Type B pancreatic cell (in vitro differentiated cells): Measurements from ENCODE around the gene RPH3AL. TPM values are rescaled to one million over a fixed set of nuclear protein-coding genes. Genes with fewer than 3 reads are reported as not detected.

Source experiments
- DNase-seq: peaks from one replicate; pipeline ENCODE4 v3.0.0; 2021; ENCODE audit warnings: mixed read lengths; ENCODE audit not compliant: unreplicated experiment; ENCODE audit errors: extremely low spot score
- H3K27ac Mint-ChIP-seq: 2 replicates; pipeline ENCODE4 v1.8.0; 2021; ENCODE audit warnings: mild to moderate bottlenecking, mixed read lengths
- H3K27me3 Mint-ChIP-seq: 2 replicates; pipeline ENCODE4 v1.8.0; 2021; ENCODE audit warnings: mixed read lengths
- H3K36me3 Mint-ChIP-seq: 2 replicates; pipeline ENCODE4 v1.8.0; 2021; ENCODE audit warnings: mixed read lengths
- H3K4me1 Mint-ChIP-seq: one replicate; pipeline ENCODE4 v1.8.0; 2021; ENCODE audit warnings: mixed read lengths; ENCODE audit not compliant: unreplicated experiment
- H3K4me3 Mint-ChIP-seq: 2 replicates; pipeline ENCODE4 v1.8.0; 2021; ENCODE audit warnings: mild to moderate bottlenecking, mixed read lengths
- H3K9me3 Mint-ChIP-seq: 2 replicates; pipeline ENCODE4 v1.8.0; 2021; ENCODE audit warnings: mixed read lengths
- CTCF ChIP-seq: fragments of 200-600 bp; sonication (generic); conservative IDR thresholded peaks from 2 replicates; pipeline ENCODE4 v1.5.0; 2021; ENCODE audit warnings: antibody characterized with exemption, mild to moderate bottlenecking
- total RNA-seq: library from RNA; stranded (reverse); gene quantifications from 2 replicates; pipeline ENCODE4 v1.2.1, GENCODE V29; 2021; ENCODE audit warnings: low replicate concordance

The RPH3AL gene
- total RNA-seq, 1 donor from 2014 or later, result 13.5 TPM

DNA sequence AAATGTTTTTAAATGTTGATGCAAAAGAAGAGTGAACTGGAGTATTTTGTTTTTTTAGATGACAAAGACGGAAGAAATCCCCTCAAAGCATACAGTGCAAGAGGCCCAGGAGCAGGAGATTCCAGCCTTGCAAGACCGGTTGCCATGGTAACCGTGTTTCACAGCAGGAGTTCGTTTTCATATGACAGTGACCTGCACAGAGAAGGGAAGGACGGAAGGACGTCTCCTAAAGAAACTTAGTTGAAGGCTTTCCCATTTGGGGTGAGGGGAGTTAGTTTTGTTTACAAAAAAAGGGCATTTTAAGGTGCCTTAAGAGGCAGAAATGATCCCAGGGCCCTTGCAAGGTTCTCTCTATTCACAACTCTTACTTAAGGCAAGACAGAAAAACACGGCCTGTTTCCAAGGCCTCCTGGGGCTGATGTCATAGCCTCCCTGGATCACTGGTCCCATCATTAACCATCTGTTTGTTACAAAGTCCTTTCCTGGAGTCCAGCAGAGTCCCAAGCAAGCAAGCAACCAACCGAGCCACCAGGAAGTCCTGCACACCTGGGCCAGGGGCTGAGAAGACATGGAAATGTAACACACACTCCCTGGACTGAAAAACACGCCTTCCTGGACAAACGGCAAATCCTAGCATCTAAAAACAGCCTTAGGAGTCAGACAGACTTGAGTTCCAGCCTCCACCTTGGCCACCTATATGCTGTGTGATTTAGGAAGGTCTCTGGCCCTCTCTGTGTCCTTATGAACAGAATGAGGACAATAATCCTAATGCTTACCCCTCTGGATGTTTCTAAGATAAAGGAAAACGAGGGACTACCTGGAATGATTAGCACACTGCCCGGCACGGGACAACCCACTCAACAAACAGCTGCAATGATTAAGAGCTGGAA is 30.3 kb upstream of the RPH3AL start:
- Mint-ChIP-seq H3K36me3 (no peaks in the 10 kb centered on the region), H3K27me3 (peaks cover 23% of the 10 kb centered on the region), H3K27ac (peak overlapping the region; percentile 82), H3K9me3 (no peaks in the 10 kb centered on the region), H3K4me3 (peak overlapping the region; percentile 82), H3K4me1 (peaks cover 41% of the 10 kb centered on the region)
- TF ChIP-seq CTCF, result no peak
- no peak for DNase-seq

- peaks cover 48% of the 10 kb centered on the region for H3K4me1 Mint-ChIP-seq
- H3K36me3 Mint-ChIP-seq, result no peaks in the 10 kb centered on the region
- no peak for DNase-seq
- peak overlapping the region; percentile 82 for H3K27ac Mint-ChIP-seq
- H3K9me3 Mint-ChIP-seq, result no peaks in the 10 kb centered on the region
- TF ChIP-seq CTCF, result no peak
- peak overlapping the region; percentile 82 for H3K4me3 Mint-ChIP-seq
- H3K27me3 Mint-ChIP-seq, result peaks cover 19% of the 10 kb centered on the region
These were observed 29.5 kb upstream of the RPH3AL start for GRCh38 chr17:381941-382643.

DNA sequence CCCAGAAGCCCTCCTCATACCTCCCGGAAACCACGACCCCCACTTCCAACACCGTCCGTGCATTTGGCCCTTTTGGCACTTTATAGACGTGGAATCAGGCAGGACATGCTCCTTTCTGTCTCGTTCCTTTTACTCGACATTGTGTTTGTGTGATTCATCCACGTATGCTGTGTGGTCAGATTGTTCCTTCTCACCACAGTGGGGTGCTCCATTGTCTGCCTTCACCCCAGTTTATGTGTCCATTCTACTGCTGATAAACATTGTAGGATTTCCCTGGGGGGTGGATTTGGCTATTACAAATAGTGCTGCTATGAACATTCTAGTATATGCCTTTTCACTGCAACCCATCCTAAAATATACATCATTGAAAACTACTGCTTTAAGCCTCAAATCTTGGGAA is 28.9 kb upstream of the RPH3AL start:
- Mint-ChIP-seq H3K4me3 (peak overlapping the region; percentile 7), H3K9me3 (no peaks in the 10 kb centered on the region), H3K27ac (no peak overlapping the region), H3K27me3 (peaks cover 14% of the 10 kb centered on the region), H3K4me1 (peaks cover 48% of the 10 kb centered on the region), H3K36me3 (no peaks in the 10 kb centered on the region)
- DNase-seq, result no peak
- TF ChIP-seq CTCF, result no peak

GRCh38 chr17:379531-380465 is 27.2 kb upstream of the RPH3AL start:
- no peaks in the 10 kb centered on the region for H3K9me3 Mint-ChIP-seq
- H3K36me3 Mint-ChIP-seq, result no peaks in the 10 kb centered on the region
- H3K27ac Mint-ChIP-seq, result no peak overlapping the region
- no peak for DNase-seq
- no peak overlapping the region for H3K4me3 Mint-ChIP-seq
- H3K27me3 Mint-ChIP-seq, result peaks cover 12% of the 10 kb centered on the region
- peaks cover 51% of the 10 kb centered on the region for H3K4me1 Mint-ChIP-seq
- no peak for TF ChIP-seq CTCF

DNA sequence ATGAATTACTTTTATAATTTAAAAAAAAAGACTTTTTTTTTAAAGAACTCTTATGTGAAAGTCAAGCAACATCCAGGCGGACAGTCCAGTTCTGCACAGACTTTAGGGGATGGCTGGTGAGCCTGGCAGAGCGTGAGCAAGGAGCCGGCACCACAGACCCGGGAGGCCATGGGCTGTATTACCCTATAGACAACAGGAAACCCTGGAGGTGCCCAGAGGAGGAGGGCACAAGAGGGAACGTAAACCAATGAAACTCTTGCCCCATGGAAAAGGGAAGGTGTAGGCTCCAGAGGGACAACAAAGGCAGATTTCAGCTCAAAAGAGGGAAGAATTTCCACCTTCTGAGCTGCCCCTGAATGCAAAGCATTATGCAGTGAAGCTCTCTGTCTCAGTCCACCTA is 25.5 kb upstream of the RPH3AL start:
- Mint-ChIP-seq H3K4me3 (no peak overlapping the region), H3K27ac (no peak overlapping the region), H3K27me3 (no peaks in the 10 kb centered on the region), H3K36me3 (no peaks in the 10 kb centered on the region), H3K4me1 (peaks cover 36% of the 10 kb centered on the region), H3K9me3 (no peaks in the 10 kb centered on the region)
- DNase-seq, result no peak
- TF ChIP-seq CTCF, result no peak
